ENCODE results near the gene AP1B1.

DNA sequence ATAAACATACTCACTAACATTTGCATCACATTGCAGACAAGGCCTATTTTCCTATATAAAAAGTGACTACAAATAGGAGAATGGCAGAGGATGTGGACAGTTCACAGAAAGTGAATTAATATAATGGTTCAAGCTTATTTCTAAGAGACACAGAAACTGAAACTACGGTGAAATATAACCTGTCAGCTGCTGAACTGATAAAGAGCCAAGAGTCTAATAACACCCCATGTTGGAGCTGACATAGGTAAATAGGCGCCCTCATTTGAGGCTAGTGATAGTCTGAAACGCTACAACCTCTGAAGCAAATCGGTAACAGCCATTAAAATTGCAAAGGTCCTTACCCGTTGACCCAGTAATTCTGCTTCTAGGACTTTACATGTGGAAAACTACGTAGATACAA, 14.0 kb downstream of the AP1B1 start:
- TF ChIP-seq, protein P1, sequence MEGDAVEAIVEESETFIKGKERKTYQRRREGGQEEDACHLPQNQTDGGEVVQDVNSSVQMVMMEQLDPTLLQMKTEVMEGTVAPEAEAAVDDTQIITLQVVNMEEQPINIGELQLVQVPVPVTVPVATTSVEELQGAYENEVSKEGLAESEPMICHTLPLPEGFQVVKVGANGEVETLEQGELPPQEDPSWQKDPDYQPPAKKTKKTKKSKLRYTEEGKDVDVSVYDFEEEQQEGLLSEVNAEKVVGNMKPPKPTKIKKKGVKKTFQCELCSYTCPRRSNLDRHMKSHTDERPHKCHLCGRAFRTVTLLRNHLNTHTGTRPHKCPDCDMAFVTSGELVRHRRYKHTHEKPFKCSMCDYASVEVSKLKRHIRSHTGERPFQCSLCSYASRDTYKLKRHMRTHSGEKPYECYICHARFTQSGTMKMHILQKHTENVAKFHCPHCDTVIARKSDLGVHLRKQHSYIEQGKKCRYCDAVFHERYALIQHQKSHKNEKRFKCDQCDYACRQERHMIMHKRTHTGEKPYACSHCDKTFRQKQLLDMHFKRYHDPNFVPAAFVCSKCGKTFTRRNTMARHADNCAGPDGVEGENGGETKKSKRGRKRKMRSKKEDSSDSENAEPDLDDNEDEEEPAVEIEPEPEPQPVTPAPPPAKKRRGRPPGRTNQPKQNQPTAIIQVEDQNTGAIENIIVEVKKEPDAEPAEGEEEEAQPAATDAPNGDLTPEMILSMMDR (IDR thresholded peaks at IDR 0.05): no peak
- TF ChIP-seq, protein P2, sequence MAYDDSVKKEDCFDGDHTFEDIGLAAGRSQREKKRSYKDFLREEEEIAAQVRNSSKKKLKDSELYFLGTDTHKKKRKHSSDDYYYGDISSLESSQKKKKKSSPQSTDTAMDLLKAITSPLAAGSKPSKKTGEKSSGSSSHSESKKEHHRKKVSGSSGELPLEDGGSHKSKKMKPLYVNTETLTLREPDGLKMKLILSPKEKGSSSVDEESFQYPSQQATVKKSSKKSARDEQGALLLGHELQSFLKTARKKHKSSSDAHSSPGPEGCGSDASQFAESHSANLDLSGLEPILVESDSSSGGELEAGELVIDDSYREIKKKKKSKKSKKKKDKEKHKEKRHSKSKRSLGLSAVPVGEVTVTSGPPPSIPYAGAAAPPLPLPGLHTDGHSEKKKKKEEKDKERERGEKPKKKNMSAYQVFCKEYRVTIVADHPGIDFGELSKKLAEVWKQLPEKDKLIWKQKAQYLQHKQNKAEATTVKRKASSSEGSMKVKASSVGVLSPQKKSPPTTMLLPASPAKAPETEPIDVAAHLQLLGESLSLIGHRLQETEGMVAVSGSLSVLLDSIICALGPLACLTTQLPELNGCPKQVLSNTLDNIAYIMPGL (CRISPR knock-in tag; IDR thresholded peaks at IDR 0.05): no peak
- no peak for TF ChIP-seq FOXK1 (CRISPR knock-in tag; IDR thresholded peaks at IDR 0.05)
- no peak for TF ChIP-seq CREB1 (CRISPR knock-in tag; IDR thresholded peaks at IDR 0.05)
- TF ChIP-seq, protein P3, sequence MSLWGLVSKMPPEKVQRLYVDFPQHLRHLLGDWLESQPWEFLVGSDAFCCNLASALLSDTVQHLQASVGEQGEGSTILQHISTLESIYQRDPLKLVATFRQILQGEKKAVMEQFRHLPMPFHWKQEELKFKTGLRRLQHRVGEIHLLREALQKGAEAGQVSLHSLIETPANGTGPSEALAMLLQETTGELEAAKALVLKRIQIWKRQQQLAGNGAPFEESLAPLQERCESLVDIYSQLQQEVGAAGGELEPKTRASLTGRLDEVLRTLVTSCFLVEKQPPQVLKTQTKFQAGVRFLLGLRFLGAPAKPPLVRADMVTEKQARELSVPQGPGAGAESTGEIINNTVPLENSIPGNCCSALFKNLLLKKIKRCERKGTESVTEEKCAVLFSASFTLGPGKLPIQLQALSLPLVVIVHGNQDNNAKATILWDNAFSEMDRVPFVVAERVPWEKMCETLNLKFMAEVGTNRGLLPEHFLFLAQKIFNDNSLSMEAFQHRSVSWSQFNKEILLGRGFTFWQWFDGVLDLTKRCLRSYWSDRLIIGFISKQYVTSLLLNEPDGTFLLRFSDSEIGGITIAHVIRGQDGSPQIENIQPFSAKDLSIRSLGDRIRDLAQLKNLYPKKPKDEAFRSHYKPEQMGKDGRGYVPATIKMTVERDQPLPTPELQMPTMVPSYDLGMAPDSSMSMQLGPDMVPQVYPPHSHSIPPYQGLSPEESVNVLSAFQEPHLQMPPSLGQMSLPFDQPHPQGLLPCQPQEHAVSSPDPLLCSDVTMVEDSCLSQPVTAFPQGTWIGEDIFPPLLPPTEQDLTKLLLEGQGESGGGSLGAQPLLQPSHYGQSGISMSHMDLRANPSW (CRISPR knock-in tag; conservative IDR thresholded peaks at IDR 0.05; ENCODE audit: low read depth): no peak
- no peak for TF ChIP-seq ZNF263 (CRISPR knock-in tag; IDR thresholded peaks at IDR 0.05; ENCODE audit: low read depth)
- TF ChIP-seq, protein P4, sequence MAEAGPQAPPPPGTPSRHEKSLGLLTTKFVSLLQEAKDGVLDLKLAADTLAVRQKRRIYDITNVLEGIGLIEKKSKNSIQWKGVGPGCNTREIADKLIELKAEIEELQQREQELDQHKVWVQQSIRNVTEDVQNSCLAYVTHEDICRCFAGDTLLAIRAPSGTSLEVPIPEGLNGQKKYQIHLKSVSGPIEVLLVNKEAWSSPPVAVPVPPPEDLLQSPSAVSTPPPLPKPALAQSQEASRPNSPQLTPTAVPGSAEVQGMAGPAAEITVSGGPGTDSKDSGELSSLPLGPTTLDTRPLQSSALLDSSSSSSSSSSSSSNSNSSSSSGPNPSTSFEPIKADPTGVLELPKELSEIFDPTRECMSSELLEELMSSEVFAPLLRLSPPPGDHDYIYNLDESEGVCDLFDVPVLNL (CRISPR knock-in tag; IDR thresholded peaks at IDR 0.05; ENCODE audit: borderline replicate concordance, low read depth): no peak
- TF ChIP-seq, protein P5, sequence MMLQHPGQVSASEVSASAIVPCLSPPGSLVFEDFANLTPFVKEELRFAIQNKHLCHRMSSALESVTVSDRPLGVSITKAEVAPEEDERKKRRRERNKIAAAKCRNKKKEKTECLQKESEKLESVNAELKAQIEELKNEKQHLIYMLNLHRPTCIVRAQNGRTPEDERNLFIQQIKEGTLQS (CRISPR knock-in tag; conservative IDR thresholded peaks at IDR 0.05): no peak
- TF ChIP-seq, protein P6, sequence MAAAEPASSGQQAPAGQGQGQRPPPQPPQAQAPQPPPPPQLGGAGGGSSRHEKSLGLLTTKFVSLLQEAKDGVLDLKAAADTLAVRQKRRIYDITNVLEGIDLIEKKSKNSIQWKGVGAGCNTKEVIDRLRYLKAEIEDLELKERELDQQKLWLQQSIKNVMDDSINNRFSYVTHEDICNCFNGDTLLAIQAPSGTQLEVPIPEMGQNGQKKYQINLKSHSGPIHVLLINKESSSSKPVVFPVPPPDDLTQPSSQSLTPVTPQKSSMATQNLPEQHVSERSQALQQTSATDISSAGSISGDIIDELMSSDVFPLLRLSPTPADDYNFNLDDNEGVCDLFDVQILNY (CRISPR knock-in tag; IDR thresholded peaks at IDR 0.05): no peak
